MCF 10A (cell line): ENCODE results near the gene UBLCP1. TPM values are rescaled to one million over a fixed set of nuclear protein-coding genes. Genes with fewer than 3 reads are reported as not detected.
A peak's percentile ranks its signal among the peaks of the same experiment; 100 is the strongest.

Experiments used
- BruUV-seq: library from RNA; stranded (reverse); fragments of 400-500 nt; replicated peaks from 2 replicates; lab custom pipeline; 2021; lab: Mats Ljungman, UMichigan
- CTCF ChIA-PET: fragments of 300-600 bp; sonication (Branson Sonifier 250); formaldehyde crosslinking; extraction: SDS; loops from one replicate; lab custom pipeline; 2021; ENCODE audit warnings: antibody characterized with exemption, inconsistent platforms; lab: Yijun Ruan, JAX
- POLR2A ChIA-PET: fragments of 300-600, 350-650 bp; sonication (Branson Sonifier 250); formaldehyde crosslinking; extraction: SDS; loops from one replicate; lab custom pipeline; 2020; ENCODE audit warnings: antibody characterized with exemption, inconsistent platforms; lab: Yijun Ruan, JAX
- DNase-seq: peaks from one replicate; pipeline ENCODE4 v3.0.0-alpha.2; 2018; ENCODE audit not compliant: unreplicated experiment
- H3K27ac Mint-ChIP-seq: one replicate; pipeline ENCODE4 v1.8.0; 2022; ENCODE audit warnings: mild to moderate bottlenecking, low read depth, mixed read lengths; ENCODE audit not compliant: unreplicated experiment
- H3K27me3 Mint-ChIP-seq: one replicate; pipeline ENCODE4 v1.8.0; 2022; ENCODE audit warnings: mixed read lengths; ENCODE audit not compliant: insufficient read depth, unreplicated experiment
- H3K36me3 Mint-ChIP-seq: one replicate; pipeline ENCODE4 v1.8.0; 2022; ENCODE audit warnings: mild to moderate bottlenecking, moderate library complexity, mixed read lengths; ENCODE audit not compliant: insufficient read depth, unreplicated experiment
- H3K4me1 Mint-ChIP-seq: one replicate; pipeline ENCODE4 v1.8.0; 2022; ENCODE audit warnings: mixed read lengths; ENCODE audit not compliant: insufficient read depth, unreplicated experiment
- H3K4me3 Mint-ChIP-seq: one replicate; pipeline ENCODE4 v1.8.0; 2022; ENCODE audit warnings: mild to moderate bottlenecking, moderate library complexity, mixed read lengths; ENCODE audit not compliant: unreplicated experiment
- H3K9me3 Mint-ChIP-seq: one replicate; pipeline ENCODE4 v1.8.0; 2022; ENCODE audit warnings: mixed read lengths; ENCODE audit not compliant: unreplicated experiment
- CTCF ChIP-seq: fragments of 200-600 bp; IDR thresholded peaks from one replicate; pipeline ENCODE4 v1.8.0; 2022; ENCODE audit warnings: antibody characterized with exemption, mild to moderate bottlenecking; ENCODE audit not compliant: unreplicated experiment
- intact Hi-C: fragments of 100-400 bp; cut with micrococcal nuclease; formaldehyde crosslinking; loops from 2 replicates; pipeline ENCODE4 v1.14.1; 2022
- total RNA-seq: library from RNA; stranded (reverse); gene quantifications from 2 replicates; pipeline ENCODE4 v1.2.3, GENCODE V29; 2022

The UBLCP1 gene
- total RNA-seq, 1 experiment from 2014 or later, result 74.4 TPM

DNA sequence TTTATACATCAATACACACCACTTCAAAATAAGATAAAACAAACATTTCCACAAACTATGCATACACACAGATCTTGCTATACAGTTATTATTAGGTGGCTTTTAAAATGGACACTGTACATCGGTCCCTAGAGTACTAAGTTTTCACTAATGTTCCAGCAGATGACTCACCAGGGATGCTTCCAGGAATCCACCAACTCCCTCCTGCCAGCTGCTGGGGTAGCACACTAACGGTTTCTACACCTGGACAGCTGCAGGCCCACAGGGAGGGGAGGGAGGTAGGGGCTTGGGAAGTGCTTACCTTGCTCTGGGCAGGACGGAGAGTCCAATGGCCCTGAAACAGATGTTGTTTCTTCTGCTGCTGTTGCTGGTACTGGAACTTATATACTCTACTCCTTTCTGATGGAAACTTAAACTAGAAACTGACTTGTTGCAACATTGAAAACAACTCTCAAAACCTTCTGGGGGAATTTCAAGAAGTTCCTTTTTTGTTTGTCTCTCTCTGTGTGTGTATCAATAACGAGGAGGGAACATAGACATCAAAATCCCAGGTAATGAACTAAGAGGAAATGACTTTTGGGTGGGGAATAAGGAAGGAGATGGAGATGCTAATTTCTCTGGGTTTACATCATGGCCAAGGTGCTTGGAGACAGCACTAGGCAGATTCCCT, 67.2 kb downstream of the UBLCP1 start, which contains the start of gene IL12B:
TSS of gene IL12B (minus strand) at position 357 of the 670 bp plus-strand sequence. CDS start 3,705 bp downstream, outside the sequence.
- no peaks in the 10 kb centered on the region for H3K27me3 Mint-ChIP-seq
- CTCF ChIA-PET, result interaction anchor here (1.0 kb wide), 1 partner anchor 12 kb away, joined by 12 read pairs; no protein-coding TSS in a partner anchor
- peak; percentile 72 for DNase-seq

GRCh38 chr5:159331093-159331973, 68.2 kb downstream of the UBLCP1 start:
- Mint-ChIP-seq H3K27me3 (no peaks in the 10 kb centered on the region), H3K27ac (peak overlapping the region; percentile 80)
- TF ChIP-seq CTCF, result peak; percentile 80

More for the DNA sequence above, 67.2 kb downstream of the UBLCP1 start, which contains the start of gene IL12B:
- Mint-ChIP-seq H3K4me1 (peaks cover 20% of the 10 kb centered on the region), H3K36me3 (no peaks in the 10 kb centered on the region), H3K9me3 (no peaks in the 10 kb centered on the region), H3K27ac (no peak within 1 kb of the TSS), H3K4me3 (peak within 1 kb of the TSS; percentile 73)
- POLR2A ChIA-PET, result interaction anchor here (0.6 to 1.3 kb wide), 3 partner anchors 9 to 174 kb away, joined by 3 to 5 read pairs (median 3); no protein-coding TSS in a partner anchor
- intact Hi-C loops, result loop anchor here (5.0 kb wide), 3 partner anchors 112 to 657 kb away; no protein-coding TSS in a partner anchor
- no peak for TF ChIP-seq CTCF
- BruUV-seq, result no TSS peak

DNA sequence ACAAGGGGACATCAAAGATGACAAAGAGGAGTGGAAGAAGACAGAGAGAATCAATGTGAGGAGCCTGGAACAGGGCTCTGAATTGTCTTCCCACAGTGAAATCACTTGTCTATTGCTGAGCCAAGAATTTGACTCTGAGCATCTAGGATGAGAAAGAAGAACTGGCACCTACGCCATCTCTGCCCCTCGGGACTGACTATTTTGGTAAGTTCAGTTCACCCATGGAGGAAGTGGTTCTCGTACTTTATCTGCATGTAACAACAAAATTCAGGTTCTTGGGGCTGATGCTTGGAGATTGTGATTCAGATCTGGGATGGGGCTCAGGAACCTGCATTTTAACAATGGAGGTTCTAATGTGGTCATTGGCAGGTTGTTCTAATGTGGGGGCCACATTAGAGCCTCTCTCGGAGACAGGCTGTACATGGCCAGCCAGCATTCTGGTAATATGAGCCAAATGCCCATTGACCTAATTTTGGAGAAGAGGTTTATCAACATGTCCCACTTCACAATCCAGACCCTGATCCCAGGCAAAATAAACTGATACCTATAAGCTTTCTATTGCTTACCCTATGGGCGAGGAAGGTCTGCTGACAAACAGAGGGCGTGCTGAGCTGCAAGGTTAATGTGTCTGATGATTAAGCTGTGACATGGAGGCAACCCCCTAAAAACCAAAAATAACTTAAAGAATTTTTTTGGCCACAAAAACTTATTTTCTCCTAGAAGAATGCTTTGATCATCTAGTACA, 69.9 kb downstream of the UBLCP1 start:
- CTCF ChIA-PET, result interaction anchor here (0.6 to 6.2 kb wide), 10 partner anchors 8 to 585 kb away, joined by 3 to 41 read pairs (median 4); no protein-coding TSS in a partner anchor

More at GRCh38 chr5:159331093-159331973, 68.2 kb downstream of the UBLCP1 start:
- CTCF ChIA-PET, result interaction anchor here (0.7 to 6.2 kb wide), 11 partner anchors 10 to 146 kb away, joined by 3 to 41 read pairs (median 4); no protein-coding TSS in a partner anchor
- DNase-seq, result peak; percentile 49
- BruUV-seq, result no TSS peak
- peak overlapping the region; percentile 73 for H3K4me3 Mint-ChIP-seq
- no peaks in the 10 kb centered on the region for H3K9me3 Mint-ChIP-seq
- no peaks in the 10 kb centered on the region for H3K36me3 Mint-ChIP-seq
- POLR2A ChIA-PET, result interaction anchor here (0.7 to 3.1 kb wide), 2 partner anchors 11 to 984 kb away, joined by 3 to 11 read pairs; no protein-coding TSS in a partner anchor
- intact Hi-C loops, result loop anchor here (5.0 kb wide), 3 partner anchors 111 to 656 kb away; no protein-coding TSS in a partner anchor
- H3K4me1 Mint-ChIP-seq, result peaks cover 30% of the 10 kb centered on the region

More for the DNA sequence above, 69.9 kb downstream of the UBLCP1 start:
- H3K27ac Mint-ChIP-seq, result no peak overlapping the region
- POLR2A ChIA-PET, result interaction anchor here (0.6 to 3.1 kb wide), 3 partner anchors 9 to 686 kb away, joined by 3 to 11 read pairs (median 3); no protein-coding TSS in a partner anchor
- H3K27me3 Mint-ChIP-seq, result no peaks in the 10 kb centered on the region
- intact Hi-C loops, result loop anchor here (5.0 kb wide), 3 partner anchors 109 to 654 kb away; no protein-coding TSS in a partner anchor
- no peak for DNase-seq
- no peak for TF ChIP-seq CTCF
- H3K9me3 Mint-ChIP-seq, result no peaks in the 10 kb centered on the region
- BruUV-seq, result no TSS peak
- H3K36me3 Mint-ChIP-seq, result peaks cover 4% of the 10 kb centered on the region
- H3K4me3 Mint-ChIP-seq, result no peak overlapping the region
- peaks cover 47% of the 10 kb centered on the region for H3K4me1 Mint-ChIP-seq
